GM21367 (cell line): ENCODE data around the gene PTP4A2.
A peak's percentile ranks its signal among the peaks of the same experiment; 100 is the strongest.
"Not testable (repeated sequence)": the region's sequence is repeated elsewhere in the genome, so short reads cannot be mapped to it uniquely, and the experiment has no call there.

Source experiments
- ATAC-seq: cut with Tn5 transposase; IDR thresholded peaks from one replicate; pipeline ENCODE4 v1.9.1; 2021; ENCODE audit not compliant: unreplicated experiment

PTP4A2 gene

DNA sequence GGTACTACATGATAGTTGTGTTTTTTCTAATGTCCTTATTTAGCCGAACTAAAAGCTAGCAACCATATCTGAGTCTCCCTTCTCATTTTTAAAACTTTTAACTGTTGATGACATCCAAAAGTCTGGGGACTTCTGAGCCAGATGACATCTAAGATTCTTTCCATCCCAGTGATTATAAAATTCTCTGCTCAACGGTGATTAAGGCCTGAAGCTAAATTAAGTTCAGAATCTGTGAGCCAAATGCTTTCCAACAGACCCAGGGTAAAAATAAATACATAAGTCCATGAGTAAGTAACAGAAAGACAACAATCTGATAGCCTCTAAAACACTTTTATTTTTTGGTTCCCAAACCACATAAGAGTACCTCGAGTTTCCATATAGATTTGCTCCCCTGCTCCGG lies 13.1 kb upstream of the PTP4A2 start:
- no peak for ATAC-seq

GRCh38 chr1:31949862-31950261 lies 11.7 kb upstream of the PTP4A2 start:
- no peak for ATAC-seq

GRCh38 chr1:31945677-31946076 lies 7.5 kb upstream of the PTP4A2 start:
- ATAC-seq: not testable (repeated sequence)

DNA sequence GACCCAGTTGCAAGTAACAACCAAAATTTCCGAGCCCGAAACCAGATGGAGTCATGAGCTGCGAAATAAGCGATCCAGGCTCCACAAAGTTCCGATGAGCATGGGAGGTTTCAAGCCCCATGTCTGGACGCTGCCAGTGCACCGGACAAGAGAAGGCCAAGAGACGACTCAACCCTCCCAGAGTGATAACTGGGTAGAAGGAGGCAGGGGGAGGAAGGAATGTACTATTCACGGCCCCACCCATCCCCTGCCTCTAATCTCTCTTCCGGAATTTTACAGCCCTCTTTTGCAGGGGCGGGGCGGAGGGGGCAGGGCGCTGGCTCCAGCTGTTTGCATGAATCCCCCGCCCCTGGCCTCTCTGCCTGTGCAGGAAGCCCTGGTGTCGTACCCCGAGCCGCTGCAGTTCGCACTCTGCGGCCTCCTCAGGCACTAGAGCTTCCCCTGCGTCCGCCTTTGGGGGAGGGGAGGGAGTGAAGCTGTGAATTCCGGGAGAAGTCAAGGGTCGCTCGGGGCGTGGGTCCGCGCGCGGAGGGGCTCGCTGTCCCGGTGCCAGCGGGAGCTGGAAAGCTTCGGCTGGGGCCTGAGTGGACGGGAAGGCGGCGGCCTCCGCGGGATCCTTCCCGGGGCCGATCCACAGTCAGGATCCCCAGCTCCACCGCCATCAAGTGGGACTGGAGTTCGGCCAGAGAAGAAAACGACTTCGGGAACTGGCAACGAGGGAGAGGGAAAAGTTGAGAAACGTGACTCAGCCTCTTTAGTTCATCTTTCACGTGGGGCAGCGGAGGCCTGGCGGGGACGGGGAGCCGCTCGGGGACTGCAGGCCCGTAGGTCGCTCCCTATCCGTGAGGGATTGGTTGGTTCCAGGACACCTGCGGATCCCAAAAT lies 6.3 kb upstream of the PTP4A2 start:
- ATAC-seq: peak; percentile 56

- ATAC-seq: no peak
Observed at GRCh38 chr1:31943546-31944184, 5.5 kb upstream of the PTP4A2 start.

DNA sequence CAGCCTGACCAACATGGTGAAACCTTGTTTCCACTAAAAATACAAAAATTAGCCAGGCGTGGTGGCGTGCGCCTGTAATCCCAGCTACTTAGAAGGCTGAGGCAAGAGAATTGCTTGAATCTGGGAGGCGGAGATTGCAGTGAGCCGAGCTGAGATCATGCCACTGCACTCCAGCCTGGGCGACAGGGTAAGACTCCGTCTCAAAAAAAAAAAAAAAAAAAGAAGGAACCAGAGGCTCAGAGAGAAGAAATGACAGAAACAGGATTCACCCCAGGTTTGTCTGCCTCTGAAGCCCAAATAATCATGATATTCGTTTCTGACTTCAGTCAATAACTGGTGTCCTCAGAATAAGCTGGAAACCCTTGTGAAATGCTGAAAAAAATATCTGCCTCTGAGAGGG lies 3.9 kb upstream of the PTP4A2 start:
- not testable (repeated sequence) for ATAC-seq

DNA sequence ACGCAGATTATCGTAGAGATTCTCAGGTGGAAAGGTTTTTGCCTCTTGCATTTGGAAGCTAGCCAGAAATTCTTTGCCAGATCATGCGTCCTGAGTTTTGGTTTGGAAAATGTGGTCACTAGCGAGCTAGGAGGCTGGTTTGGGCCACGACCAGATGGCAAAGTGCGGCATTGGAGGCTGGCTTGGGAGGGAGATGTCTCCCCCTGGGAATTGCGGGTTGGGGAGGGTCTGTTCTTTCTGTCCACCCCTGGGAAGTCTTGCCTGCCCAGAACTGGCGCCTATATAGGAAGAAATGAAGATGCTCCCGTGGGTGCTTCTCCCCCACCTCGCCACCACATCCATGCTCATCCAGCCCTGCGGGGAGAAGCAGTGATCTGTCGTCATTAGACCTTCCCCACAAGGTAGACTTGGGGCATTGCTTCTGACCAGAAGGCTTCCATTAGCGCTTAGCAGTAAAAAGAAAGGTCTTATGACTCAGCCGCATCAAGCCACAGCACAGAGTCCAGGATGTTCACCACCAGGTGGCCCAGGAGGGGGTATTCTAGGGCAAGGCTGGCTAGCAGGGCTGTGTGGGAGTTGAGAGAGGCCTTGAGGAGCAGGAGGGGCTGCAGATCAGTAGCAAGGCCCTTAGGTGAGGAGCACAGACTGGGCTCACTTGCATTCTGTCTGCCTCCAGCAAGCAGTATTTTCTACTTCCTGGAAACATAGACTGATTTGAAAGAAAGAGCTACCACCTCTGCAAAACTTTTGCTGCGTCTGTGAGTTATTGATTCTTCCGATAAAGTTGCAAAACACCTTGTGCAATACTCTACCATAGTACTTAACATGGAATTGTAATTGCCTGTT lies 1.5 kb upstream of the PTP4A2 start:
- ATAC-seq: no peak

DNA sequence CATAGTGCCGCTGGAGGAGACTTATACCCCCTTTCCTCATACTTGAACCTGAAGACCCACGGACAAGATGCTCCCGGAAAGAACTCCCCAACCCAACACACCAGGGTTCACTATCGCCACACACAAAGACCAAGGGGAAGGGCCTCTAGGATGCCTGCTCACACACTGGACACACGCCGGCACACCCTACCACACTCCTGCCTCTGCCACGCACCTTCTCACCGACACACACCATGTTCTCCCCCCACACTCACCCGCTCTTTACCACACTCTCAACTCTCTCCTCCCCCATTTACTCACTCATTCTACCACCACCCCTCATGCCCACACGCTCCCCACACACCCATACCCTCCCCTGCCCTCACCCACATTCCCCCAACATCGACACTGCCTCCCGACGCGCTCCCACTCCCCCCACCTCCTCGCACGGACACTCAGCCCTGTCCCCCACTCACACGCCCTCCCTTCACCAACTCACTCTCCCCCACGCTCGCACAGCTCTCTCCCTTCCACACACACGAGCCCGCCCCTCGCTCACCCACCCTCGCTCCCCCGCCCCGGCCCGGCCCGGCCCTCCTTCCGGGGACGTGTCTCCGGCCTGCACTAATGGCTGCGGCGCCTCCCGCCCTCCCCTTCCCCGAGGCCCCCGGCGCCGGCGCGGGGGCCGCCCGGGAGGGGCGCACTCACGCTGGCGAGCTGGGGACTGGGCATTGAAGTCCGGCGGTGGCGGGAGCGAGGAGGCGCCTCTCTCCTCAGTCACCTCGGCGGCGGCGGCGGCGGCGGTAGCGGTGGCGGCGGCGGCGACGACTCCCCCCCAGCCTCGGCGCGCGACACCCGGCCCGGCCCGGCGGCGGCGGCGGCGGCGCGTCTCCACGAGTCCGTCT lies 626 bp downstream of the PTP4A2 start:
- peak; percentile 16 for ATAC-seq

- ATAC-seq: no peak
Observed at GRCh38 chr1:31936981-31937299, 1.2 kb downstream of the PTP4A2 start.

DNA sequence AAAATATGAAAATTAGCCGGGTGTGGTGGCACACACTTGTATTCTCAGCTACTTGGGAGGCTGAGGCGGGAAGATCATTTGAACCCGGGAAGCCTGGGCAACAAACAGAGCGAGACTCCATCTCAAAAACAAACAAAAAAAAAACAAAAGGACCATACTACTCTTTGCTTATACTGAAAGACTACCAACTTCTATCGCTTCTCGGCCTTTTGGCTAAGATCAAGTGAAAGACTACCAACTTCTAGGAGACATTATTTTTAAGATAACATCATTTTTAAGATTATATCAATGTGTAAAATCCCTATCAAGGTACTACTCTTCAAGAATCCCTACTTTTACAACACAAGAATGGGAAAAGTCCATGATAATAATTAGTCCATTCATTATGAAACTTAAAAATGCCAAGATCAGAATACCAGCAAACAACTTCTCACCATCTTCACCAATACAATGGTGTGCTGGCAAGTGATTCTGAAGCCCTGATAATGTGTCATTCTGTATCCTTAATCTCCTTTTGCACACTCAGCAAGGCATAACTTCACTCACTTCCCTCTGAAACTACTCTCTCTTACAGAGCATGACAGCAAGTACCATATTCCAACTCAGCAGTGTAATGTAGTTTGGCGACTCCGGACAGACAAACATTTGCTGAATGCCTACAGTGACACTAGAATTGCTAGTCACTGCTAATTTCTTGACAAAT lies 1.7 kb downstream of the PTP4A2 start:
- ATAC-seq: no peak

GRCh38 chr1:31934706-31935629 lies 3.2 kb downstream of the PTP4A2 start:
- ATAC-seq: no peak

- no peak for ATAC-seq
Observed at GRCh38 chr1:31932491-31933316, 5.5 kb downstream of the PTP4A2 start.

DNA sequence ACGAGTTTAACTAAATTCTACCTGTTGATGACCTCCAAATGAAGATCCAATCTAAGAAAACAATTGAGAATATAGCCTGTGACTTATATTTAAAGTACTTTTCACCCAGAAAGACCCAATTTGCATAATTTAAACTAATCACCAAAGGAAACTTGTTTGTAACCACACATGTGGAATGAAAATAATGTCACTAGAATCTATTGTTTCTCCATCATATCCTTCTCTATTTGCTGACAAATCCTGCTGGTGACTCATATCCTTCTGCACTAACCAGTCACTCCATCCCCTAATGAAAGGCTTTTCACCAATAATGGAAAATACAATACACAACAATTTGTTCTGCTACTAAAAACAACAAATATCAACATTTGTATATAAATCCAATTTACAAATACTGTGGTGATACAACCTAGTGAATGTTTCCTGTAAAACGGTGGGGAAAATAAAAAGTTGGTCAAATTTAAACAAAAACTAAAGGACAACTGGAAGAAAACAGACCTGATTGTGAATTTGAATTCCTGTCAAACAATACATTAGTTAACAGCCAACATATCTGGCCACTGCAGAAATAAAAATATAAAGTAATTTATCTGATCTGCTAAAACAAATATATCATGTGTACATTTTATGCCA lies 6.5 kb downstream of the PTP4A2 start:
- no peak for ATAC-seq

DNA sequence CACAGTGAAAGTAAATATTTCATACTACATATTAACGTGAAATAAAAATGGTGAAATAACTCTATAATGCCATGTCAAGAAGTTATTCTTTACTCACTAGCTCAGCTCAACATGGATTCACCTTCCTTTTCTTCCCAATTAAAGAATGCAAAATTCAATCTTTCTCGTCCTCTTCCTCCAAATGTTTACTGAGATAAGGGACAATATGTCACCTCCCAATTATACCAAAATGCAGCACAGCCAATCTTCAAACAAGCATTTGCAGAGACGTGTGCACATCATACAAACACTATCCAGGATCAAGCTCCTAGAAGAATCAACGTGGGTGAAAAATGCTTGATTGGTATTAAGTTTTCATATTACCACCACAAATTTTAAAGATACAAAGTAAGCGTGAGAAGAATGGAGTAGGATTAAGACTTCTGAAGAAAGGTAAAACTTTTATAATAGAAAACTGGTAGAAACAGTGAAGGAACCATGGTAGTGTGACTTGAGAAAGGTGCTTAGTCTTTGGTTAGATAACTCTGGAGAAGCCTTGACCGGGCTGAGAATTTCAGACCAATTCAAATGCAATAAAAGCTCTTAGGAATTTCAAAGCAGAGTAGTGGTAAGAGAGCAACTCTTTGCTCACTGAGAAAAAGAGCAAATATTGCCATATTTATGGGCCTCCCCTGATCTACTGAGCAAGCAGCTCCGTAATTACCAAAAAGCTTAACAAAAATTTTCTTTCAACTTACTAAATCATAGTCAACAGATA lies 7.2 kb downstream of the PTP4A2 start:
- ATAC-seq: no peak

DNA sequence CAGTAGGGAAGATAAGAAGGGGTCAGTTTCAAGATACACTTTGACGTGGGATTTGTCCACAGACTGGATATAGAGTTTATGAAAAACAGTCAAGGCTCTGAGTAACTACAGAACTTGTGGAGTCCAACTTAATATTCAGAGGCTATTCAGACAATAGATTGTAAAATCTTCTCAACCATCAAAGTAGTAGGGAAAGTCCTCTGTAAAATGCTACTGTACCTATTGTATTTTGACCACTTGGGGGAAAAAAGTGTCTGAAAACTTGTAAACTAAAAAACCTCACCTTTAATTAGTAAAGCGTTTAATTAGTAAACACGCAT lies 10.5 kb downstream of the PTP4A2 start:
- ATAC-seq: no peak

DNA sequence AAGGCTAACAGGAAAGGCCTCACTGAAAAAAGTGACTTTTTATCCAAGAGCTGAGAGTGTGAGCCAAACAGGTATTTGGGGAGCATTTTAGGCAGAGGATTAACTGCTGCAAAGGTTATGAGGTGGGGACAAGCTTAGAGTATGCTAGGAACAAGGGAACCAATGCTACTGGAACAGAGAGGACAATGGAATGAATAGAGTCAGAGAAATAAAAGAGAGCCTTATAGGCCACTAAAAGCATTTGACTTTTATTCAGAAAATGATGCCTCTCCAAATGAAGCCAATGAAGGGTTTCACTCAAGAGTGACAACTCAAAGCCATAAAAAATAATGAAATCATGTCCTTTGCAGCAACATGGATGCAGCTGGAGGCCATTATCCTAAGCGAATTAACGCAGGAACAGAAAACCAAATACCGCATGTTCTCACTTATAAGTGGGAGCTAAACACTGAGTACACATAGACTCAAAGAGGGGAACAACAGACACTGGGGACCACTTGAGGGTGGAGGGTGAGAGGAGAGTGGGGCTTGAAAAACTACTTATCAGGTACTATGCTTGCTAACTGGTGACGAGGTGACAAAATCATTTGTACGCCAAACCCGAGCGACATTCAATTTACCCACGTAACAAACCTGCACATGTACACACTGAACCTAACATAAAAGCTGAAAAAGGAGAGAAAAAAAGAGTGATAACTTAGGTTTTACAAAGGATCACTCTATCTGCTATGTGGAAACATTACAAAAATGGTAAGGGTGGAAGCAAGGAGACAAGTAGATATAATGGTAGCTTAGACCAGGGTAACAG lies 11.1 kb downstream of the PTP4A2 start:
- ATAC-seq: no peak
